Astrocyte of the spinal cord (primary cell): ENCODE results near the gene MAST4.

ENCODE experiments used
- DNase-seq: peaks from one replicate; pipeline ENCODE4 v3.0.0; 2011; ENCODE audit warnings: low read depth, low spot score
- H3K4me3 ChIP-seq: 2 replicates; pipeline ENCODE4 v1.5.1; 2011; ENCODE audit warnings: low read depth, mild to moderate bottlenecking, low read length, moderate library complexity
- CTCF ChIP-seq: IDR thresholded peaks from 2 replicates; pipeline ENCODE4 v1.5.1; 2012; ENCODE audit warnings: low read depth, mild to moderate bottlenecking, low read length, inconsistent platforms
- in situ Hi-C: cut with HindIII; loops from 2 replicates; pipeline ENCODE4 v1.10.0; 2017; ENCODE audit warnings: low sequenced_read_pairs

Gene MAST4

GRCh38 chr5:66949066-66949465 lies 352.9 kb downstream of the MAST4 start:
- H3K4me3 ChIP-seq, result no peak overlapping the region
- in situ Hi-C loops, result no loop called here
- no peak for DNase-seq
- TF ChIP-seq CTCF, result no peak

GRCh38 chr5:66952153-66952552 lies 356.0 kb downstream of the MAST4 start:
- TF ChIP-seq CTCF, result no peak
- in situ Hi-C loops, result no loop called here
- DNase-seq, result no peak
- no peak overlapping the region for H3K4me3 ChIP-seq

- in situ Hi-C loops, result no loop called here
- no peak for TF ChIP-seq CTCF
- DNase-seq, result no peak
- H3K4me3 ChIP-seq, result no peak overlapping the region
Observed at GRCh38 chr5:66956439-66956838, 360.2 kb downstream of the MAST4 start.

GRCh38 chr5:66958201-66958979 lies 362.2 kb downstream of the MAST4 start:
- H3K4me3 ChIP-seq, result peak overlapping the region; percentile 56
- peak; percentile 80 for DNase-seq
- in situ Hi-C loops, result no loop called here
- no peak for TF ChIP-seq CTCF

GRCh38 chr5:66958980-66959641 lies 362.9 kb downstream of the MAST4 start:
- peak; percentile 81 for DNase-seq
- in situ Hi-C loops, result no loop called here
- H3K4me3 ChIP-seq, result peak overlapping the region; percentile 56
- no peak for TF ChIP-seq CTCF

- H3K4me3 ChIP-seq, result peak overlapping the region; percentile 56
- no peak for DNase-seq
- TF ChIP-seq CTCF, result no peak
- in situ Hi-C loops, result no loop called here
Observed at GRCh38 chr5:66959653-66960052, 363.5 kb downstream of the MAST4 start.
